ENCODE data around the gene ZNF282.

Gene ZNF282

GRCh38 chr7:149172534-149172920, 22.8 kb upstream of the ZNF282 start:
- H3K4me1 Mint-ChIP-seq, result no peaks in the 10 kb centered on the region
- ATAC-seq (replicated peaks; ENCODE audit: extremely low read depth, poor library complexity, severe bottlenecking), result no peak
- H3K27ac Mint-ChIP-seq (ENCODE audit: low read depth), result no peak overlapping the region
- DNase-seq (ENCODE audit: low spot score in 2 of 2), result no peak
- H3K36me3 Mint-ChIP-seq (ENCODE audit: insufficient read depth), result peaks cover 51% of the 10 kb centered on the region
- no peaks in the 10 kb centered on the region for H3K27me3 Mint-ChIP-seq
- H3K9me3 Mint-ChIP-seq, result no peaks in the 10 kb centered on the region
- no peak overlapping the region for H3K4me3 Mint-ChIP-seq

GRCh38 chr7:149175150-149175549, 20.2 kb upstream of the ZNF282 start:
- no peak for DNase-seq (ENCODE audit: low spot score in 2 of 2)
- Mint-ChIP-seq H3K4me1 (no peaks in the 10 kb centered on the region), H3K4me3 (no peak overlapping the region), H3K27me3 (no peaks in the 10 kb centered on the region), H3K36me3 (ENCODE audit: insufficient read depth) (peaks cover 39% of the 10 kb centered on the region), H3K27ac (ENCODE audit: low read depth) (no peak overlapping the region), H3K9me3 (no peaks in the 10 kb centered on the region)
- no peak for ATAC-seq (replicated peaks; ENCODE audit: extremely low read depth, poor library complexity, severe bottlenecking)

- Mint-ChIP-seq H3K4me1 (no peaks in the 10 kb centered on the region), H3K4me3 (no peak overlapping the region), H3K27ac (ENCODE audit: low read depth) (no peak overlapping the region), H3K36me3 (ENCODE audit: insufficient read depth) (peaks cover 27% of the 10 kb centered on the region), H3K9me3 (no peaks in the 10 kb centered on the region), H3K27me3 (no peaks in the 10 kb centered on the region)
- DNase-seq (ENCODE audit: low spot score in 2 of 2) (no peak), ATAC-seq (replicated peaks; ENCODE audit: extremely low read depth, poor library complexity, severe bottlenecking) (no peak)
Observed at GRCh38 chr7:149179241-149179640, 16.1 kb upstream of the ZNF282 start.

GRCh38 chr7:149180722-149181449, 14.5 kb upstream of the ZNF282 start:
- H3K4me3 Mint-ChIP-seq, result no peak overlapping the region
- no peak for ATAC-seq (replicated peaks; ENCODE audit: extremely low read depth, poor library complexity, severe bottlenecking)
- no peak overlapping the region for H3K27ac Mint-ChIP-seq (ENCODE audit: low read depth)

GRCh38 chr7:149181450-149181790, 13.9 kb upstream of the ZNF282 start:
- no peak for ATAC-seq (replicated peaks; ENCODE audit: extremely low read depth, poor library complexity, severe bottlenecking)
- Mint-ChIP-seq H3K4me3 (no peak overlapping the region), H3K9me3 (no peaks in the 10 kb centered on the region), H3K27me3 (no peaks in the 10 kb centered on the region), H3K36me3 (ENCODE audit: insufficient read depth) (peaks cover 20% of the 10 kb centered on the region), H3K4me1 (no peaks in the 10 kb centered on the region), H3K27ac (ENCODE audit: low read depth) (no peak overlapping the region)
- DNase-seq (ENCODE audit: low spot score in 2 of 2), result no peak

More at GRCh38 chr7:149180722-149181449, 14.5 kb upstream of the ZNF282 start:
- Mint-ChIP-seq H3K9me3 (no peaks in the 10 kb centered on the region), H3K36me3 (ENCODE audit: insufficient read depth) (peaks cover 22% of the 10 kb centered on the region), H3K4me1 (no peaks in the 10 kb centered on the region), H3K27me3 (no peaks in the 10 kb centered on the region)
- DNase-seq (ENCODE audit: low spot score in 2 of 2), result no peak

- DNase-seq (ENCODE audit: low spot score in 2 of 2) (no peak), ATAC-seq (replicated peaks; ENCODE audit: extremely low read depth, poor library complexity, severe bottlenecking) (no peak)
- H3K4me1 Mint-ChIP-seq, result no peaks in the 10 kb centered on the region
- no peak overlapping the region for H3K27ac Mint-ChIP-seq (ENCODE audit: low read depth)
- no peaks in the 10 kb centered on the region for H3K9me3 Mint-ChIP-seq
- no peak overlapping the region for H3K4me3 Mint-ChIP-seq
- H3K27me3 Mint-ChIP-seq, result no peaks in the 10 kb centered on the region
- peaks cover 5% of the 10 kb centered on the region for H3K36me3 Mint-ChIP-seq (ENCODE audit: insufficient read depth)
Observed at GRCh38 chr7:149184274-149184673, 11.1 kb upstream of the ZNF282 start.

- H3K36me3 Mint-ChIP-seq (ENCODE audit: insufficient read depth), result peaks cover 2% of the 10 kb centered on the region
- H3K27ac Mint-ChIP-seq (ENCODE audit: low read depth), result no peak overlapping the region
- no peaks in the 10 kb centered on the region for H3K27me3 Mint-ChIP-seq
- no peaks in the 10 kb centered on the region for H3K9me3 Mint-ChIP-seq
- DNase-seq (ENCODE audit: low spot score in 2 of 2) (no peak), ATAC-seq (replicated peaks; ENCODE audit: extremely low read depth, poor library complexity, severe bottlenecking) (no peak)
- H3K4me1 Mint-ChIP-seq, result peaks cover 6% of the 10 kb centered on the region
- H3K4me3 Mint-ChIP-seq, result no peak overlapping the region
Observed at GRCh38 chr7:149188213-149188612, 7.1 kb upstream of the ZNF282 start.

GRCh38 chr7:149188637-149189259, 6.6 kb upstream of the ZNF282 start:
- no peak overlapping the region for H3K4me3 Mint-ChIP-seq
- H3K36me3 Mint-ChIP-seq (ENCODE audit: insufficient read depth), result no peaks in the 10 kb centered on the region
- H3K9me3 Mint-ChIP-seq, result no peaks in the 10 kb centered on the region
- no peak overlapping the region for H3K27ac Mint-ChIP-seq (ENCODE audit: low read depth)
- DNase-seq (ENCODE audit: low spot score in 2 of 2) (no peak), ATAC-seq (replicated peaks; ENCODE audit: extremely low read depth, poor library complexity, severe bottlenecking) (no peak)
- H3K4me1 Mint-ChIP-seq, result peaks cover 6% of the 10 kb centered on the region
- H3K27me3 Mint-ChIP-seq, result no peaks in the 10 kb centered on the region

- H3K4me1 Mint-ChIP-seq, result peaks cover 20% of the 10 kb centered on the region
- DNase-seq (ENCODE audit: low spot score in 2 of 2) (no peak), ATAC-seq (replicated peaks; ENCODE audit: extremely low read depth, poor library complexity, severe bottlenecking) (no peak)
- H3K27me3 Mint-ChIP-seq, result no peaks in the 10 kb centered on the region
- no peaks in the 10 kb centered on the region for H3K9me3 Mint-ChIP-seq
- H3K27ac Mint-ChIP-seq (ENCODE audit: low read depth), result no peak overlapping the region
- peaks cover 4% of the 10 kb centered on the region for H3K36me3 Mint-ChIP-seq (ENCODE audit: insufficient read depth)
- peak overlapping the region; percentile 64 for H3K4me3 Mint-ChIP-seq
Observed at GRCh38 chr7:149191851-149192250, 3.5 kb upstream of the ZNF282 start.

- Mint-ChIP-seq H3K36me3 (ENCODE audit: insufficient read depth) (peaks cover 14% of the 10 kb centered on the region), H3K4me1 (peaks cover 33% of the 10 kb centered on the region), H3K27ac (ENCODE audit: low read depth) (no peak overlapping the region), H3K9me3 (no peaks in the 10 kb centered on the region), H3K4me3 (peak overlapping the region; percentile 84), H3K27me3 (no peaks in the 10 kb centered on the region)
- DNase-seq (ENCODE audit: low spot score in 2 of 2), result no peak
- ATAC-seq (replicated peaks; ENCODE audit: extremely low read depth, poor library complexity, severe bottlenecking), result no peak
Observed at GRCh38 chr7:149194799-149195179, 557 bp upstream of the ZNF282 start.

- H3K4me3 Mint-ChIP-seq, result peak overlapping the region; percentile 84
- peaks cover 43% of the 10 kb centered on the region for H3K4me1 Mint-ChIP-seq
- no peak for DNase-seq (ENCODE audit: low spot score in 2 of 2)
Observed at GRCh38 chr7:149196151-149196704, 882 bp downstream of the ZNF282 start.

GRCh38 chr7:149196705-149197171, 1.4 kb downstream of the ZNF282 start:
- Mint-ChIP-seq H3K36me3 (ENCODE audit: insufficient read depth) (peaks cover 23% of the 10 kb centered on the region), H3K27ac (ENCODE audit: low read depth) (peak overlapping the region; percentile 74), H3K4me1 (peaks cover 44% of the 10 kb centered on the region), H3K9me3 (no peaks in the 10 kb centered on the region), H3K27me3 (no peaks in the 10 kb centered on the region), H3K4me3 (peak overlapping the region; percentile 84)
- ATAC-seq (replicated peaks; ENCODE audit: extremely low read depth, poor library complexity, severe bottlenecking) (peak; percentile 6), DNase-seq (ENCODE audit: low spot score in 2 of 2) (no peak)

More at GRCh38 chr7:149196151-149196704, 882 bp downstream of the ZNF282 start:
- Mint-ChIP-seq H3K9me3 (no peaks in the 10 kb centered on the region), H3K27ac (ENCODE audit: low read depth) (peak overlapping the region; percentile 74), H3K27me3 (no peaks in the 10 kb centered on the region), H3K36me3 (ENCODE audit: insufficient read depth) (peaks cover 18% of the 10 kb centered on the region)
- ATAC-seq (replicated peaks; ENCODE audit: extremely low read depth, poor library complexity, severe bottlenecking), result peak; percentile 5

GRCh38 chr7:149197675-149198074, 2.3 kb downstream of the ZNF282 start:
- peaks cover 32% of the 10 kb centered on the region for H3K36me3 Mint-ChIP-seq (ENCODE audit: insufficient read depth)
- no peak overlapping the region for H3K27ac Mint-ChIP-seq (ENCODE audit: low read depth)
- H3K4me3 Mint-ChIP-seq, result no peak overlapping the region
- H3K9me3 Mint-ChIP-seq, result no peaks in the 10 kb centered on the region
- peaks cover 44% of the 10 kb centered on the region for H3K4me1 Mint-ChIP-seq
- no peaks in the 10 kb centered on the region for H3K27me3 Mint-ChIP-seq
- no peak for DNase-seq (ENCODE audit: low spot score in 2 of 2)
- no peak for ATAC-seq (replicated peaks; ENCODE audit: extremely low read depth, poor library complexity, severe bottlenecking)
